GM12864 (cell line): Measurements from ENCODE around the gene CATSPER3.

Experiments
- DNase-seq: peaks from one replicate; pipeline ENCODE4 v3.0.0-alpha.2; 2011; ENCODE audit warnings: low read depth
- H3K4me3 ChIP-seq: 2 replicates; pipeline ENCODE4 v1.5.1; 2011; ENCODE audit warnings: mild to moderate bottlenecking, low read depth, low read length, control low read depth
- TF ChIP-seq, protein P1 (sequence below): IDR thresholded peaks from 2 replicates; pipeline ENCODE4 v1.5.1; 2011; ENCODE audit warnings: low read depth, mild to moderate bottlenecking, moderate library complexity, low read length, control low read depth, inconsistent platforms; ENCODE audit errors: missing control alignments

Gene CATSPER3

DNA sequence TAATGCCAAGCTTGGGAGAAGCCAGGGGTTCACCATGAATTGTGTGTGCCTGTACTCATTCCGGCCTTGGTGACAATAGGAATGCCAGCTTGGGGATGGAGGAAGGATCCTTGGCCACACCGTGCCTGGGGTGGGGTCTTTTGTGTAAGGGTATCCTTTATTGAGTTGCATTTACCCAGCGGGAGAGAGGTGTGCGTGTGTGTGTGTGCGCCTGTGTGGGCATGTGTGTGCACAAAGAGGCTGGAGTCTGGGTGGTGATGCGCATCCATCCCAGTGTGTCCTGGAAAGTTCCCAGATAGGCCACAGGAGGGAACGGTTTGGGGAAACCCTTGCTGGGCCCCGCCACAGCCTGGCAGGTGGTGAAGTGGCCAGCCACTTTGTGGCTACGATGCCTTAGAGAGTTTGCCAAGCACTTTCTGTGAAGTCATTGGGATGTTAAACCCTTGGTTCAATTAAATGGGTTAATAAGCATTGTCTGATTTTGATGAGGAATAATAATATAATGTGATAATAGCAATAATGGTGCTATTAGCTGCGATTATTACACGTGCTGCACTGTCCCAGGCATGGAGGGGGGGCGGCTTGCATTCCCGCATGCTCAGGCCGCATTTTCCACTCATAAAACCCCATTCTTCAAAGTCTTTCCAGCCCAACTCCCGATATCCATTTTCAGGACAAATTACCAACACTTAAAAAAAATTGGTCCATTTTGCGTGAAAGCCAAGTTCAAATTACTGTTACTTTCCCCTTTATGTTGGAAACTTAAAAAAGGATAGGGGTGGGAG, 52.6 kb downstream of the CATSPER3 start:
- TF ChIP-seq, protein P1, sequence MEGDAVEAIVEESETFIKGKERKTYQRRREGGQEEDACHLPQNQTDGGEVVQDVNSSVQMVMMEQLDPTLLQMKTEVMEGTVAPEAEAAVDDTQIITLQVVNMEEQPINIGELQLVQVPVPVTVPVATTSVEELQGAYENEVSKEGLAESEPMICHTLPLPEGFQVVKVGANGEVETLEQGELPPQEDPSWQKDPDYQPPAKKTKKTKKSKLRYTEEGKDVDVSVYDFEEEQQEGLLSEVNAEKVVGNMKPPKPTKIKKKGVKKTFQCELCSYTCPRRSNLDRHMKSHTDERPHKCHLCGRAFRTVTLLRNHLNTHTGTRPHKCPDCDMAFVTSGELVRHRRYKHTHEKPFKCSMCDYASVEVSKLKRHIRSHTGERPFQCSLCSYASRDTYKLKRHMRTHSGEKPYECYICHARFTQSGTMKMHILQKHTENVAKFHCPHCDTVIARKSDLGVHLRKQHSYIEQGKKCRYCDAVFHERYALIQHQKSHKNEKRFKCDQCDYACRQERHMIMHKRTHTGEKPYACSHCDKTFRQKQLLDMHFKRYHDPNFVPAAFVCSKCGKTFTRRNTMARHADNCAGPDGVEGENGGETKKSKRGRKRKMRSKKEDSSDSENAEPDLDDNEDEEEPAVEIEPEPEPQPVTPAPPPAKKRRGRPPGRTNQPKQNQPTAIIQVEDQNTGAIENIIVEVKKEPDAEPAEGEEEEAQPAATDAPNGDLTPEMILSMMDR: no peak
- no peak for DNase-seq
- no peak overlapping the region for H3K4me3 ChIP-seq

DNA sequence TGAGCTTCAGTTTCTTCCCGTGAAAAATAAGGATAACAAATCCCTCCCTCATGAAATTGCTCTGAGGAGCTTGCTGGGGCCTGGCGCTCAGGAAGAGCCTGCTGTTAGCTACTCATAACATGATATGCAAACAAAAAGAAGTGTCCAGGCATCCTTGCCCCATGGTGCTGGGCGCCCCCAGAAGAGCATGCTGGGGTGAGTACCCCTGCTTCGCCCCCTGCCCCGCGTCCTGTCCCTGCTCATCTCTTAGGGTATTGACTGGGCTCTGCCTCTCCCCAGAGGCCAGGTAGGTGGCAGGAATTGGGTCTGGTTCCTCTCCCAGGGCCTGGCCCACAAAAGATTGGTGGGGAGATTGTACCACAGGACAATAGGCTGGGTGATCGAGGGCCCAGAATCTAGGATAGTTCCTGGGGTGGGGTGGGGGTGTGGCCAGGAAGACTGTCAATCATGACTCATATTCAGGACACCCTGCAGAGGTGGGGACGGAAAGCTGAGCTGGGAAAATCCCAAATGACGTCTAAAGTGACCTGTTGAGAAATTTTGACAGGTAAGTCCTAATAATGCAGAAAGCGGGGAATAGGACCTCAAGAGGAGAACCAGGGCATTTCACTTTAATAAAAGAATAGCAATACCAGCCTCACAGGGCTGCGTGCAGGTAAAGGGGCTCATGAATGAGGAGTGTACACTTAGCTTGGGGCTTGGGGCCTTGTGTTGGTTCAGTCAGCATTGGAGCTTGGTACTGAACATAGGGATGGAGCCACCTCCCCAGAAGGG, 57.4 kb downstream of the CATSPER3 start:
- H3K4me3 ChIP-seq: no peak overlapping the region
- TF ChIP-seq, protein P1: no peak
- DNase-seq: no peak

DNA sequence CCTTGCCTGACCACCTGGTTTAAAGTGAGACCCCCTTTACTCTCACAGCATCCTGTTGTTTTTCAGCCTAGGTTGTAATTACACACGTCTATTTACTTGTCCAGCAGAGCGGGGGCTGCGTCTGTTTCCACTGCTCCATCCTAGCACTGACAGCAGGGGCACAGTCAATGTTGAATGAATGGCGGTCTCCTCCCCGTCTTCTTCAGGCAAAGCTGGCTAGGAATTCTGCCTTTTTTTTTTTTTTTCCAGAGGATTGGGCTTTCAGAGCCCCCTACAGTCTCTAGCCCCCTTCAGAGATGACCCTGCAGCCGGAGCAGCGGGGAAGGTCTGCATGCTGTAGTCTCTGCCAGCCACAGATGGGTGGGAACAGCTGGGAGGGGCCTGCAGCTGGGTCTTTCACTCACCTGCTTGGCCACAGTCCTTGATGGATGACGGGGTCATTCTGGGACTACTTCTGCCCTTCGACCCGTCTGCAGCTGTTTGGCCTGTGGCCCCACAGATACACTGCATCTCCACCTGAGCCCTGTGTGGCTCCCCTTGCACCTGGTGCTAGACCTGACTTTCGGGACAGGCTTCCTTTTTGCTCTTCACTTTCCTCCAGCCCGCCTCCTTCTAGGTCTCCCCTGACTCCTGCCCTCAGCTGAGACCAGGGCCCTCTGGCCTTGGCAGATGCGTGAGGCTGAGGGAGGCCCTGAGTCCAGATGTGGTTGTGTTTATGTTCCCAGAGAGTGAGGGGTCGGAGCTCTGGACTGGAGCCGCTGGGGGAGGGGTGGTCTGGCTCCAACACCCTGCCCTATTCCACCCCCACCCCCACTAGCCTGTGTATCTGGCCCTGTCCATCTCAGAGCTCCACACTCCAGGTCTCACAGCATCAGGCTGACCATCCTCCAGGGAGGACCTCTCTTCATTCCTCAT, 58.3 kb downstream of the CATSPER3 start:
- TF ChIP-seq, protein P1: no peak
- no peak for DNase-seq
- no peak overlapping the region for H3K4me3 ChIP-seq

DNA sequence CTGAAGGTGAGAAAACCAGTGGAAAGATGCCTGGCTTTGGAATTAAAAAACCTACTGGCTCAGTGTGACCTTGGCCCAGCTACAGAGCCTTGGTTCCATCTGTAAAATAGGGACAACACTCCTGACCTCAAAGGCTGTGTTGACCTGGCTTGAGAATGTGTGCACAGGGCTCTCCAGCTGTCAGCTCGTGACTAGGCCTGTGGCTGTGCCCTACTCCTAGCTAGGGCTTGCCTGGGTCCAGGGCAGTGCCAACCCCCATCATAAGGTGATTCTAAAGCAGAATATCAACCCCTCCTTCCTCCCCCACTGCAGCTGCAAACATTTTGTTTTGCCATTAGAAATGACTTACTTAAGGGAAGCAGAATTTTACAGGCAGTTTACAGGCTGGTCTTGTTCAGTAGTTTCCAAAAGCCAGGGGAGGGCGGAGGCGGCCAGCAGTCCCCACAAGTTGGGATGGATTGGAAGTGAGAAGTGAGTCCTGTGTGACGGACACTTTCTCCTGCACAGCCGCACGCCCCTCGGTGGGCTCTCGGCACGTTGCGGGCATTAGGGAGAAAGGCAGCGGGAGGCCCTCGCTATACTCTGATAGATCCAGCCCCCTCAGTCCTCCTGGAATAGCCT, 59.0 kb downstream of the CATSPER3 start:
- no peak overlapping the region for H3K4me3 ChIP-seq
- TF ChIP-seq, protein P1: no peak
- no peak for DNase-seq

DNA sequence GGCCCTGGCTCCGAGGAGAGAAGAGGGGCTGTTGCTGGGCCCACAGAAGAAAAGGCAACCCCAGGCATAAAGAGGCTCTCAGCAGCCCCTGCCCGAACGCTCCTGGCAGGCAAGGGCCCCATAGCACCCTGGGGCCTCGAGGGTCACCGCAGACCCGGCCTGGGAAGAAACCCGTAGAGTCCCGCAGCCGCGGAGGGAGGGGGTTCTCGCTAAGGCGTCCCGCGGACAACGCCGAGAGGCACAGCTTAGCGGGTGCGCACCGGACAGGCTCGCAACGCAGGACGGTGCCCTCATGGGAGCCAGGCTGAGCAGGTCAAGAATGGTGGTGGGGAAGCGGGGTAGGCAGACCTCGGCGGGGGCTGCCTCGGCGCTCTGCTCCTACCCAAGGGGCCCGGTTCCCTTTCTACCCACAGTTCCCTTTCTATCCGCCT, 59.6 kb downstream of the CATSPER3 start:
- no peak overlapping the region for H3K4me3 ChIP-seq
- no peak for DNase-seq
- TF ChIP-seq, protein P1: no peak
